GM18526 (cell line): ENCODE measurements around the gene SORBS2.

Source experiments
- POLR2A ChIP-seq: IDR thresholded peaks from 3 replicates; pipeline ENCODE4 v1.6.1; 2011; ENCODE audit not compliant: insufficient read length; ENCODE audit errors: extremely low read depth

The SORBS2 gene

DNA sequence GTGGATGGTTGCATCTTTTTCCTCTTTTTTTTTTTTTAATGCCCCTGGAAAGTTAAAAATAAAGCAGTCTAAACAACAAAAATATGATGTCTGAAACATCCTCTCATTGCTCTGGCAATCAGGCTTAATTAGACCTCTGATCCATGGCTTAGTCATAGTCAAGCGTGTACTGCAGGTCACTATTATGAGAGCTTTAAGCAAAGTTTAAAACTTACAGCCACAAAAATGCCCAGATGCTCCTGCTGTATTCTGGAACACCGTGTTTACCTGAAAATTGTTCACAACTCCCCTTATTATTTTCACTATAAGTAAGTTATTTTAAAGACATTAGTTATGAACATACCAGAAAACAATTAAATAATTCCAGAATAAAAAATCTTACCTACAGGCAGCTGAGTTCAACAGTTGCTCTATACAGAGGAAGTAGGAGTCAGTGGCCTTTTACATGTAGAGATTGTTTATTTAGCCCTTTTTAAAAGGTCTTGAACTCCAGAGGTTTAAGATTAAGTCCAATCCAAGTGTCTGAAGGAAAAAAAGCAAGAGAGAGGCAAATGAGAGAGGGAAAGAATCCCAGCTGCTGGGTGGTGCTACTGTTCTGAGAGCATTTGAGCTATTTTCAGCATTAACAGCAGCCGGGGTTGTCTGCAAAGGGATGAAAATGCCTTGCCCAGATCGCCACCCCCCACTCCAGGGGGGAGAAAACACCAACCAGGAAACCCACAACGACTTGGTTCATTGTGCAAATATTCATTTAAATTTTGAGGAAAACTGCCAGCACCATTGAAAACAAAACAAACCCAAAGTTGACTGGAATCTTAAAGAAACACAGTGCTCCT, 36.9 kb downstream of the SORBS2 start:
- TF ChIP-seq POLR2A, result no peak

DNA sequence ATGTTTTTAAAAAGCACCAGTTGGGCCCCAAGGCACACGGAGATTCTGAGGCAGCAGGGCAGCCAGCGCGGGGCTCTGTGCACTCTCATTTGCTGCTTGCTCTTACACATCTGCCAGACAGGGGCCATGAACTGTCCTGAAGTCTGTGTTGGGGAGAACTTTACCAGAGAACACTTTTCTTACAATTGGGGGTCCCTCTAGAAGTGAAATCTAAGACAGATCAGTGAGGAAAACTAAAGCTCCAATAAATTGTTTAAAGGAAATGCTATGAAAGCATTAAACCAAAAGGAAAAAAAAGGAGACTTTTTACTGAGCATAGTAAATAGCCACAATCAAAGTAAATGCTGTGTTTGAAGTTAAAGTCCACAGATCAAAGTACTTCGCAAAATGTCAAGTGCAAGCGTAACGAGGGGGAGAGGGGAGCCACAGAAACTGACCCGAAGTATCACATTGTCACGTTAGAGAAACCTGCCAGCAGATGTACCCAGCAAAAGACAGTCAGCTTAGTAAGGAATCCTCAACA, 37.8 kb downstream of the SORBS2 start:
- no peak for TF ChIP-seq POLR2A

DNA sequence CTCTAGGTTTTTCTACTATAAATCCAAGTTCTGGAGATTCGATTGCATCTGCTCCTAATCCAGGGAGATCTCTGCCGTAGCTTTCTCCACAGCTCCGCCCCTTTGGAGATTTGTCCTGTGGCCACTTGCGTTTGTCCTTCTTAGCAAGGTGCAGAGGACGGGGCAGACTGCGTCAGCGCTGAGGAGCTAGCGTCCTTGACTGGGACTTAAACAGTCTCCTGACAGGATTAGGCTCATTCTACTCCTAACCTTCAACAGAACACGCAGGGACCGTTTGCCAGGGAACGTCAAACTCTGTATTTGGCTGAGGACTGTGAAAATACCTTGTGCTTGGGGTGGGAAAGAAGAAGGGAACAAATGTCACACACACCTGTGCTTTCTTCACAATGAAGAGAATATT, 38.6 kb downstream of the SORBS2 start:
- no peak for TF ChIP-seq POLR2A

DNA sequence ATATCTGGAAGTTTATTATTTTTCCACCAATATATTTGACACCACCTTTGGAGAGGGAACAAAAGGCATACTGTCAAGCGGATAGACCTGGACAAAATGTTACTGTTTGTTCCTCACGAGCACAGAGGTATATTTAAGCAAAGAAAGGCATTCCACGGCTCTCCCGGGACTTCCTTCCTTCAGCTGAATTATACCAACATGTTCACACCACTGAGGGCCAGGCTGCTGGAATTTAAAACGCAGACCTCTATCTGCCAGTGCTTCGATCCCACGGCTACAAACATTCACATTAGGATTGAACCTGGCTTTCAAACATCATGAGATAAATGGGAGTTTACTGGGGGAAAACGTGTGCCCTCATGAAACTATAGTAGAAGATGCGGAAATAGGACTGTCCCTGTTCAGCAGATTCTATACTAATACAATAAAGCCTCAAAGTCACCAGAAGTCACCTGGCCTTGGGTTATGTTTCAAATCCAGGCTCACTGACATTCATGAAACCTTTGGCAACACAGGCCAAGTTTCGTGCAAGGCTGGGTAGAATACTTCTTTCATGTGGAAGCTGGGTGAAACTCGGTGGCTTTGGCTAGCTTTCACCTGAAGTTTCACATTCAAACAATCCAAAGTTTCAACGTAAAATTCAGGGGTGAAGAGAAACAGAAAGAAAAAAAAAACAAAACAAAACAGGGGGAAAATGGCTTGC, 39.5 kb downstream of the SORBS2 start:
- no peak for TF ChIP-seq POLR2A

DNA sequence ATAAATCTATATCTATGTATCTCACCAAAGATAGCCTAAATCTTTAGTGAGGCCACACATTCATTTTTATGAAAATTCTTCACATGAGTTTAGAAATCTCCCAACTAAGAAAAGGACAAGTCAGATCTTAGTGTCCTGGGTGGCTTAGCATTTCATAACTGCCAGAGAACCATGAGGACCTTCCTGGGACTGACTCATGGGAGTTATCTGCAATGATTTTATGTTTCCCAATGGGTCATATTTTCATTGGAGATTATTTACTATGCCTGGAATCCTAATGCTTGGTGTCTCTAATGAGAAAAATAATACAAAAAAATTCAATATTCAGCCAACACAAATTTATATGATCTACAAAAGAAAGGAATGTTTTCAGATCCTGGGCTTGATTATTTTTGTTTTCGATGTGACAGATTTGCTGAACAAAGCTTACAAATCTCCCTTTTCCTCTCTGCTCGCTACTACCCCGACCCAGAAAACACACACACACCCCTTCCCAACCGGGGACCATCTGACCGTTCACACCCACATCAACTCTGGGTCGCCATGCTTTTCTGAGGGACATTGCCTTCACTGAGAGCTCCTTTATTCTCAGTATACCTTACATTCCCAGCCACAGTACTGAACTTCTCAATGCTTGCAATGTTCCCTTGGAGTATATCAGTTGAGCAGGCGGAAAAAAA, 40.1 kb downstream of the SORBS2 start:
- no peak for TF ChIP-seq POLR2A

DNA sequence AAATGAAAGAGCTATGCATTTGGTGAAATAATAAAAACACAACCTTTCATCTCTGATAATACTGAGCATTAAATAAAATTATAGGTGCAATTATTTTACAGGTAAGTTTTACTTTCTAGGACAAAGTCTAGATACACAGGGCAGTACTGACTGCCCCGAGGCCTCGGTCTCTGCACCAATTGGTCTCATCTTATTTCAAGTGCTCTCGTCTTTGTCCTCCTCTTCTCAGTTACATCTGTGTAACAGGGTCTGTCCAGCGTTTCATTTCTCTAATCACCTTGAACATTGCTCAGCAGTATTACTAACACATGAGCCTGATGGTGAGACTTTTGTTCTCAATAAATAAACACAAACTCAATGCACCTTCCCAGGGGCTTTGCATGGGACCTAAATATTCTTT, 44.5 kb downstream of the SORBS2 start:
- no peak for TF ChIP-seq POLR2A

DNA sequence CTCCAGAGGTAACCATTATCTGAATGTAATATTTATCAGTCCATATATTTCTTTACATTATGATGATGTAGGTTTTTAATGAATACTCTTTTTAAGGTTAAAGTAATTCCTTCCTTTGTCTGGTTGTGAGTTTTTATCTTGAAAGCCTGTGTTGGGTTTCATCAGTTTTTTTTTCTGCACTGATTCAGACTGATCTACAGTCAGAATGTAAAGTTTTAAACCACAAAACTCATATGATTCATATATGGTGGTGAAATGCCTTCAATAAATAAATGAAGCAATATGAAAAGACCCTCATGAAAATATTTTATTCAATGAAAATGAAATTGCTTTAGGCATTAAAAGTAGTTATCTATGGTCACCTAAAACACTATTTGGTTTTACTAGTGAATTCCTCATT, 47.1 kb downstream of the SORBS2 start:
- no peak for TF ChIP-seq POLR2A

DNA sequence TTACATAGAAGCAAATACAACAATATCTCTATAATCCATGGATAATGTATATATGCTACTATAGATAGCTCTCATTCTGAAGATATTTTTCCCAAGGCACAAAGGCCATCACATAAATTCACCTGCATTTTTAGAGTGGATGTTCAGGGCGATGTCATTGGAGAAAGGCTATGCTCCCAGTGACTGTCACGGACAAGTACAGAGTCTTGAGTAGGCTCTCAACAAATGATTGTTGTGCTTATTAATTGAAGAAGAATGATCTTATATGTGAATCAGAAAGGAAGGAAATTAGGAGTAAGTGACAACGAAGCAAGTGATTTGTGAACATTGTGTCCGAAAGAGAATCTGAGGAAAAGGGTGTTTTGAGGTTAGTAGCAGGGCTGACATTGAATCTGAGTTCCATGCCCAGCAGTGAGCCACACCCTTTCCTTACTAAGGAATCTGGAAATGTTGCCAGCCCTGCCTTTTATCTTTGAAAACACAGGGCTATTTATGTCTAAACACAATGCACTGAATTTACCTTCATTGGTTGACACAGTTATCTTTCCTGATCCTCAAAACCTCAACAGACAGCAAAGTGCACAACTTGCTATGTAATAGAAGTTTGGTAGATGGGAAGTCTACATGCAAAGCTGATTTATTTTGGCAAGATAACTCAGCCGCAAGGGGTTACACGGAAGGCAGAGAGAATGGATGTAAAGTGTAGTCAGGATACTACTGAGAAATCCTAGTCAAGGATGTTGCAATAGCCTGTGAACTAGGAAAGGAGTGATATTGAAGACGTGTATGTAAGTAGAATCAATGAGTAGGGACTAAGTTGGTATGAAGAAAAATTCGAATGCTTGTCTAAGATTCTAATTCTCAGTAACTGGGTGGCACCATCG, 50.4 kb downstream of the SORBS2 start:
- TF ChIP-seq POLR2A, result no peak

DNA sequence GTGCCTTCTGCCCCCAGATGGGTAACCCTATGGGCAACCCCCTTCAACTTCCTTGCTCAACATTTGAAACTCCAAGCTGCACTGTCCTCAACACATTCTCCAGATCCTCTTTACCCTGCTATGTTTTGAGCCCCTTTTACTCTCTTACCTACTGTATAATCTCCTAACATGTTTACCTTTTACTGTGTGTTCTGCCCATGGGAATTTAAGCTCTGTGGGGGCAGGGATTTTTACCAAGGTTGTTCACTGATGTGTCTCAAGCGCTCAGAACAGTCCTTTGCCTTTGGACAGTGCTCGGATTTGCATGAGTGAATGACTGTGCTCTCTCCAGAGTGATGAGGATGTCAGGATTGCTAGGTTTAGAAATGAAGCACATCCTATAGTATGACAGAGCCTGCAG, 53.2 kb downstream of the SORBS2 start:
- TF ChIP-seq POLR2A, result no peak

DNA sequence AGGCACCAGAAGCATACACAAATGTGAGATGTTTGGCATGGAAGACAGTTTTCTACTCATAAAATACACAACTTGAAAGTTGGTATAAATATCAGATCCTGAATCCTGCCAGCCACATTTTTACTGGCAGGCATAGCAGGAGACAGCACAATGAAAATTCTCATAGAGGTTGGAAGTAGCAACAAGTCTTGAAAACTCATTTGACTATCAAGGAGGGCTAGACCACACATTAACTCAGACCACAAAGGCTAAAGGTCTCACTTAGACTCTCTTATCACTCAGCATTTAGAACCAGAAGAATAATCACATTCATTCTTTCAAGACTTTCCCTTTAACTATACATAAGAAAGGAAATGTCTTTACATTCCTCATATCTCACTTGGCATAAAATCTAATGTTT, 56.5 kb downstream of the SORBS2 start:
- no peak for TF ChIP-seq POLR2A

DNA sequence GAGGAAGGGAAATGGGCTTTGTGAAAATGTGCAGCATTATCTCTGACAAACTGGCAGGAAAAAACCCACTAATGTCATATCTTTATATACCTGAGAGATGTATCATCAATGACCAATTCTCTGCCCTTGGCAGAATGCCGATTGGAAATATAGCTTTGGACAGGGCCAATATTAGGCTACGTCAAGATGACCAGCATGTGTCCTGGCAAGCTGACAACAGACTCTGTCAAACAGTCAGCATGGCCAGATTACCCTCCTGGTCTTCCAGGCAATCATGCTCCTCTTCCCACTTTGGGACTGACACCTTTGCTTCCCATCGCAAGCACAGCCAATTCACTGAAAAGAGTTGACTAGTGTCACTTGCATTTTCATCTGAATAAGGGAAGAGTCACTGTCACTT, 57.0 kb downstream of the SORBS2 start:
- no peak for TF ChIP-seq POLR2A

DNA sequence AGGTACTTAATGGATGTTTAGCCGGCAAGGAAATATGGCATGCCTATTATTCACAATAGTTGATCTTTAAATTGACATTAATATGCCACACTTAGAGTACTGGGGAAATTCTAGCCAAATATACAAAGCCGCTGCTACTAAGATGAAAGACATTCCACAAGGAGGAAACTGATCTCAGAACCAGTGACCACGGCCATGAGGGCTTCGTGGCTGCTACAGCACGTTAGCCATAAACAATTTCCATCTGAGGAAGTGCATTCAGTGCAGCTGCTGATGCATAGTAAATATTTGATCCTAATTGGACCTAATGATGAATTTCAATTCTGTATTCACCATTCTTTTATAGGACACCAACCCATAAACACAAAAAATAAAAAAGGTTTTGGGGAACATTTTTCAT, 59.1 kb downstream of the SORBS2 start:
- no peak for TF ChIP-seq POLR2A

DNA sequence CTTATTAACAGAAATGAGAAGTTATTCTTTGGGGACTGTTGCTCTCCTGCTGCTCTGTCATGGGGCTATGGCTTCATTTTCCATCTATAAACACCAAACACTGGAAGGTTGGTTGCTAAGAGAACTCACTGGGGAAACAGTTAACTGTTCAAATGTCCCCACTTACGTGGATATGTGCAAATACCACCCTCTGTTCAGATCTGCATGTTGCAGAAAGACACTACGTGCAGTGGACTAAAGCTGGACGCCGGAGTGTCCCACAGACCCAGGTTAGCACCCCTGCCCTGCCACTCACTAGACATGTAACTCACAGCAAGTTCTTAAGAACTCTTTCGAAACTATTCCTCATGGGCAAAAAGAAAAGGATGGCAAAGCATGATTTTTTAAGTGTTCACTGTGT, 62.1 kb downstream of the SORBS2 start:
- TF ChIP-seq POLR2A, result no peak

DNA sequence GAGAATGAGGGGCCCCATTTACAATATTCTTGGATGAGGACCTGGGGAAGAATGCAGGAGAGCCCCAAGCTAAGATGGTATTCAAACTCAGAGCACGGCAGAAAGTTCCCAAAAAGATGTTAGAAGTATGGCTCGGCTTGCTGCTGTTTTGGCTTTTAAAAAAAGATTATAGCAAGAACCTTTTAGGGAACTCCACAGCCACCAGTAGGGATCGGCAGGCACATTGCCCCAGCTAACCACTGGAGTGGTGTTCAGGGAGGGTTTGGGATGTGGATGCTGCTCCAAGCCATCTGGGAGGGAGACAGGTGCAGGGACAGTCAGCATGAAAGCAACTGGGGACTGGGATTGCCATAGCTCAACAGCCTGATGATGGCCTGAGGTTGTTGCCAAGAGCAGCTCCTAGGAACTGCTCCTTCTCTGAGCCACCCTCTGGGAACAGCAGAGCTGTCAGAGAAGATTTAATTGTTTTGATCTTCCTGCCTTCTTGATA, 63.0 kb downstream of the SORBS2 start:
- TF ChIP-seq POLR2A, result no peak

DNA sequence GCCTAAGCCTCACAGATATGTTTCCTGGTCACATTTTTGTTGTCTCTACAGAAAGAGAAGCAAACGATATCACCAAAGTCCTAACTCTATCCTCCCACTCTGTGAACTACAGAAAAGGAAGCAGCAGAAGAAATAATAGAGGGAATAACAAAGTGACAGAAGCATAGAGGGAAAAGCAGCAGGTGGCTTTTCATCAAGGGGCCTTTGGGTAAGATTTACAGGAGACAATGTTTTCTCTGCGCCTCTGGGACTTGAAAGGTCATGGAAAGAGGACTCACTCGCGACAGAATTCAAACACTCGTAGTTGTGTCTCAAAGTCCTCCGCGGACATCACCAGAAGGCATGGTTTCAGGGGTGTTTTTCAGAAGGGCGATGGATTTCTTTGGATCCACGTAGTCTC, 66.1 kb downstream of the SORBS2 start:
- TF ChIP-seq POLR2A, result no peak
